Stimulated activated CD8-positive, alpha-beta memory T cell treated with anti-CD3 and anti-CD28 coated beads, Interleukin-4, amount 100 ng/mL, for 1 hour (primary cell): ENCODE measurements around the gene RAB7B.

Source experiments
- DNase-seq, 2 donors: peaks; one replicate each; pipeline ENCODE4 v3.0.0-alpha.2; 2020; ENCODE audit warnings: low read depth in 2 of 2, low spot score in 1 of 2

Gene RAB7B

DNA sequence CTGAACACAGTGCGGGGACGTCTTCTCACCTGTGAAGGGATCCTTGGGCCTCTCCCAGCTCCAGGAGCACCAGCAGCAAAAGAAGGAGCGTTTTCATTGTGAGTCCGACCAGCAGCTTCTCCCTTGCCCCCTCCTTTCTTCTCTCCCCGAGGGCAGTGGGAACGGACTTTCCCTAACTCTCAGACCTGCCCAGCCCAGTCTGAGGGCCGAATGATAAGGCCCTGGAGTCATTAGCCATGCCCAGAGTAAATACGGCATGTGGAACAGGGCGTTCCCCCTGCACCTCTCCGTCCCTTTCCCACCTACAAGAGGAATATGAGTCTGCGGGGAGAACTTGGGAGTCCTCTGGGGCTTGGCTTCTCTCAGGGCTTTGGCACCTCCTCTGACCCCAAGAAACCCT lies 20.5 kb upstream of the RAB7B start, which contains the start of gene CTSE:
Gene CTSE (minus strand): TSS at position 201 of the 400 bp plus-strand sequence. CDS start 104 bp downstream, at position 97.
- DNase-seq, result no peak

DNA sequence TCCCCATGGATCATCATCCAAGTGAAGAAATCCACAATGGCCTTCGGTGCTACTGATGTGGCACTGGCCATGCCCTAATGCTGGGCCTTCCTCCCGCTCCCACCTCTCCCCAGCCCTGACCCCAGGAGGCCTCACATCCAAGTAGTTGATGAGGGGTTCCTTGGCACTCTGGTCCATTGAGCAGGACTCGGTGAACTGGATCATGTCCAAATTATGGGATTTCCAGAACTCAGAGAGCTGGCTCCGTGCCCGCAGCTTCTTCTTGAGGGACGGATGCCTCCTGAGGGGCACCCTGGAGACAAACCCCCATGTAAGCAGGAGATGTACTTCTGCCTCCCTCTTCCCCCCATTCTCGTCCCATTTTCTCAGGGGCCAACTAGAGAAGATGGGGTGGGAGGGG lies 19.6 kb upstream of the RAB7B start:
- DNase-seq, result no peak

DNA sequence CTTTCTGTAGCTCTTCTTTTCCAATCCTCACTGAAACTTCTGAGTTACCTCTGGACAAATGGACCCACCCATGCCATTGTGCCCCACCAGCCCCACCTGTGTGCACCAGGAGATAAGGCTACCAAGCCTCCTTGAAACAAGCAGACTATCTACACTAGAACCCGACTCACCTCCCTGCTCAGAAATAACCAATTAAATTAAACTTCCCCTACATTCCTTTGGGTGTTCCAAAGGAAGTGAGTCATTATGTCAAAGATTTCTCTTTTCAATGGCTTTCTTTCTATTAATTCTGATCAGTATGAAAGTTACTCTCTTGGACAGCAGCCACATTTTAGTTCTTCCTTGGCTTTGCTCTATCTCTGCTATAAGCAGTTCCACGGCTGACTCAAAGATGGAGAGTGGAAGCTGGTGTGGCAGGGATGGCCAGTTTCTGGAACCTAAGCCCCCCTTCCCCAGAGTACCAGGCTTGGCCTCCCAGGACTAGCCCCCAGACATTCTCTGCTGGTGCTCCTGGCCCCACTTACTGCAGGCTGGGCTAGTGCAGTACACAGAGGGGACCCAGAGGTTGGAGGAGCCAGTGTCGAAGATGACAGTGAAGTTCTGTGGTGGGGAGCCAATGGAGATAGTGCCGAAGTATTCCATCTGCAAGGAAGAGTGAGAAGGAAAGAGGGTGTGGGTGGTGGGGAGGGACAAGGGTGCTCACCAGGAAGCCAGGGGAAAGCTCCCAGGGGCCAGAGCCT lies 18.6 kb upstream of the RAB7B start:
- no peak for DNase-seq

DNA sequence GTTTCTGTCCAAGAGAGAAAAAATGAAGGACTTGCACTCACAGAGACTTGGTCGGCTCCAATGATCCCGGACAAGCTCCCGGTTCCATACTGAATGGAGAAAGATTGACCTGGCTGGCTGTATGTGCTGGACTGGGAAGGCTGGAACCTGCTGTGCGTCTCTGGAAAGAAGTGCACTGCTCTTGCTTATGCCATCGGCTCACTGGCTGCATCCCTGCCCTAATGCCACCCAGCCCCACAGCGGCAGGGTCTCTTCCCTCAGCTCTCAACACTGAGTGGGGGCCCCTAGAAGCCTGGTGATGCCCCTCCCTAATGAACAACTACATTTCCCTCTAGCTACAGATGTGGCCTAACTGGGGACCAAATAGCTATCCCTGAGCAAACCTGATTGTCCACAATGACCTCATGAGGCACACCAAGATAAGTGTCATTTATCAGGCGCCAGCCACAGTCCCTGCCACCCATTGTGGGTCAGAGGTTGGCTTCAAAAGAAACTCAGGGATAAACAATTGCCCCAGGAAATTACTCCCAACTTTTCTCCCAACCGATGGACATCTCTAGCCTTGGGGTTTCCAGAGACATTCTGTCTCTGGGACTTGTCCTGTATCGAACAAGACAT lies 17.9 kb upstream of the RAB7B start:
- no peak for DNase-seq

DNA sequence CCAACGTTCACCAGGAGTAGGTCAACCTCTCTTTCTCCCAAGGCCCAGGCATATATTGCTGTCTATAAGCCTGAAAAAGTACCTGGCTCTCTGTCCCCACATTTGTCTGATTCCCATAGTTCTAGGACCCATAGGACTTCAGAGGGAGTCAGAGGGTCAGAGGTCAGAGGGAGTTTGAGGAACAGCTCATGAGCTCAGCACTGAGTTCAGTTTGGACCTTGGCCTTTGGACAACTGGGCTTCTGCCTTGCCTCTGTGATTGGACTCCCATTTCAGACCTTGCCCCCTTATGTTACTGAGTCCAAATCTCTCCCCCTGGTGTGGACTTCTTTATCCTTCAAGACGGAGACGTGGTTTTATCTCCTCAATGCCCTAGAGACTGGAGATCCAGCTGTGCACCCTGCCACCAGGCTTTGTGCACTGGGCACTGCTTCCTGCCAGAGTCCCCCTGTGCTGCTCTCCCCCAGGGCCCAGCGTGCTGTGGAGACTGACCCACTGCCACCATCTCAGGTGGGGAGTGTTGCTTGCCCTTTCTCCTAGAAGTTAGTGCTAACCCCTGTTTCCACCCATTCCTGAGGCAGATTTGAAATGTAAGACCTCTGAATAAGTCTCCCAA lies 17.3 kb upstream of the RAB7B start:
- no peak for DNase-seq

DNA sequence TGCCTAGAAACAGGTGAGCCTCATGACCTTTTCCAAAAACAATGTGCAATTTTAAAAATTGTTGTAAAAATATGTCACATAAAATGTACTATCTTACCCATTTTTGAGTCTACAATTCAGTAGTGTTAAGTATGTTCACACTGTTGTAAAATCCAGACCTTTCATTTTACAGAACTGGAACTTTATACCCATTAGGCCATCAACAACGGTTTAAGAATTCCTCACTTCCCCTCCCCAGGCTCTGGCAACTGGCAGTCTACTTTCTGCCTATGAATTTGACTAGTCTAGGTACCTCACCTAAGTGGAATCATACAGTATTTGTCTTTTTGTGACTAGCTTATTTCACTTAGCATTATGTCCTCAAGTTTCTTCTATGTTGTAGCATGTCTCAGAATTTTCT lies 11.9 kb upstream of the RAB7B start:
- no peak for DNase-seq

DNA sequence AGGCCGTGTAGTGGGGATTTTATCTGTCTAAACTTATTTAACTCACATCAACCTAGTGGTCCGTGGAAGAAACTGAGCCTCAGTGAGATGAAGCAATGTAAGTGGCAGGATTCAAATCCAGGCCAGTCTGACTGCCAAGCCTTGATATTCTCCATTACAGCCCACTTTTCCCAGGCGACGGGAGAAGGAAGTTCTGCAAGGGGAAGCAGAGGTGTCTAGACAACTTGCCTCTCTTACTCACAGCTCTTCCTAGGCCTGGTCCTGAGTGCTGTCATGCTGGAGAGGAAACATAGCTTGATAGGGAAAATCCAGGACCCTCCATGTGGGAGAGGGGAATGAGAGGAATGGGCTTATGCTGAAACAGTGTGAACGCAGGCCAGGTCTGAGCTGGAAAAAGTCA lies 11.4 kb upstream of the RAB7B start:
- no peak for DNase-seq

DNA sequence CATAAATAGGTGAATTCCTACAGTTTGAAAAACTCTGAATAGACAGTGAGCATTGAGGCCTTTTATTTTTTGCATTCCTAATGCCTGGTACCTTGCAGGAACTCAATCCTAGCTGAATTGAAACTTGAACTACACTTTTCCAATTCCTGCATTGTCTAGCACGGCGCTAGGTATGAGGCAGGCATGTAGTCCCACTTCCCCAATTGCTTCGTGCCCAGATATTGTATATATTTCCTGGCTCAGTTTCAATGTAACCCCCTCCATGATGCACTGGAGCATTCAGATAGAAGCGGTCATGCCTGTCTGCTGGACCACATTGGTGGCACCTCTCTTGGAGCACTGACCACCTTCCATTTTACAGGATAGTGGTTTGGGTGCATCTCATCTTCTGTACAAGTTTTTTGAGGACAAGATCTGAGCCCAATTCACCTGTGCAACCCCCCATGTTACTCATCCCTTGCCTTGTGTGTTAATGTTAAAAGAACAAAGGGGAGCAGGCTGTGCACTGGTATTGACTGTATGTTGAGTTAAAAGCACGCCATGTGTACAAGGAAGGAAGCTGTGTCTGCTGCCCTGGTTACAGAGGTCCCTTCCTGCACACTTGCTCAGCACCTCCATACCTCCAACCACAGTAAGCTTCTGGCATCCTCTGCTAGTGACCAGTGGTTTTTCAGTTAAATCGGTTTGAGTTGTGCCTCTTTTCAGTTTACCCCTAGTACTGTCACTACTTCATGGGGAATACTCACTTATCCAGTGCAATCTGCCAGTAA lies 10.0 kb upstream of the RAB7B start:
- no peak for DNase-seq

DNA sequence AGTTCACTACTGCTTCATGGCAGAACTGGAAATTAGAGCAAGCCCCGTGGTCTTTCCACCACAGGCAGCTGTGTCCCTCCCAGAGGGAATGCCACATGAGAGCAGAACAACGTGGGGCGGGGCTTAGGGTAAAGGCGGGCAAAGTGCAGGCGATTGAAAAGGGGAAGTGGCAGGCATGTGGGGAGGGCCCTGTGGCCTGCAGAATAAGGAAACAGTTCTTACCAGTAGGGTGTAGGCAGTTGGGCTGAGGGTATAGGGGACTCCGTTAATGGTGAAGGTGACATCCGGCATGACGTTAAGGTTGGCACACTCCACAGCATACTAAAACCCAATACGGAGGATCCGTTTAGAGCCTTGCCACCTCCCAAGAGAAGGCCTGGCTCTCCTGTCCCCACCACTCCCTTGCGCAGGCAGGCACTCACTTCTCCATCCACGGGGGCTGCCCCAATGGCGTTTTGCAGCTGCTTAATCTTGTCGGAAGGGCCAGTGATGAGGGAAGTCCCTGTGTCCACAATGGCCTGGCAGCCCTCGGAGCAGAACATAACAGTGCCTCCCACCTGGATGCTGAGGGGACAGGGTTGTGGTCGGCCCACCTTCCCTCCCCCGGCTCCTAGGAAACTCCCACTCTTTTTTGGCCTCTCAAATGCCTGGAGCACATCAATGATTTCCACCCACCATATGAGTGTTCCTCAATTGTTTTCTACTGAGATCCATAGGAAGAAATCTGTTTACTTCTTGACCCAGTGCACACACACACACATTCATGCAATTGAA lies 9.1 kb upstream of the RAB7B start:
- peak in 1 of 2 donors; percentile 14 for DNase-seq

DNA sequence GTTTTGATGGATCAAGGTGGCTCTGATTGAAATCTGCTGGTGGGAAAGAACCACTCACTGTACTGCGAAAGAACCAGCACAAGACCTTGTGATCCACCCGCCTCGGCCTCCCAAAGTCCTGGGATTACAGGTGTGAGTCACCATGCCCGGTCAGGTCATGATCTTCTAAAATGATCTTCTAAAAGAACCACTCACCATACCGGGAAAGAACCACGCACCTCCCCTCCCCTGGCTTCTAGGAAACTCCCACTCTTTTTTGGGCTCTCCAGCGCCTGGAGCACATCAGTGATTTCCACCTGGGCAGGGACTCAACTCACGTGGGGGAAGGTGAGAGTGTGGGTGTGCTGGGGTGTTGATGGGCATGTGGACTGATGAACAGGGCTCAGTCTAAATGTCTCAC lies 7.9 kb upstream of the RAB7B start:
- DNase-seq, result no peak

DNA sequence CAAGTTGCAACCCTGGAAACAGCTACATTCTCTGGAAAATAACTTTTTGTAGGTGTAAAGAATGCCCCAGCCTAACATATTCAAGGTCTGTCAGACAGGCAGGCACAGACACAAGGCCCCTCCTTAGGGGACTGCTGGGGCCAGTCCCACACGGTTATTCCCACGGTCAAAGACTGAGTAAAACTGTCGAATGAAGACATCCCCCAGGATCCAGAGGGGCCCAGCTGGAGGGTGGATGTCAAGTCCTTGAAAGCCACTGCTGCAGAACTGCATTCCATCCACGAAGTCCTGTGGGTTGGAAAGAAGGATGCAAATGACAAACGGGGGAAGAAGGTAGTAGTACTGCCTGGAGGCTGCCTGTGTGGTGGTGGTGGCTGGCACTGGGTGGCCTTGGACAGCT lies 6.9 kb upstream of the RAB7B start:
- no peak for DNase-seq

DNA sequence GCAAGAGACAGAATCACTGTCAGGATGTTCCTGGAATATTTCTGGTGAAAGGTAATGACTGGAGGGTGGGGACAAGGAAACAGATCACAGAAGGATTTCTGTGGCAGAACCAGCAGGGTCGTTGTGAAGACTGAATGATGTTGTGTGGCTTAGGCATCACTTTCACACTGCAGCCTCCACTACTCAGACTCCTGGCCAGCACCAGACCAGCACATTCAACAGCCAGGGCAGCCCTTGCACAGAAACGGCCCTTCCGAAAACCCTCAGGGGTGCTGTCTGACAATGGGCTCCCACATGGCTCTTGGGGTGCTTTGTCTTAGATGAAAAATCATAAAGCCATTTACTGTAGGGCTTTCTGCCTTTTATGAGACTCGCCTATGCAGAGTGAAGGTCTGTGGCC lies 3.8 kb upstream of the RAB7B start:
- no peak for DNase-seq

DNA sequence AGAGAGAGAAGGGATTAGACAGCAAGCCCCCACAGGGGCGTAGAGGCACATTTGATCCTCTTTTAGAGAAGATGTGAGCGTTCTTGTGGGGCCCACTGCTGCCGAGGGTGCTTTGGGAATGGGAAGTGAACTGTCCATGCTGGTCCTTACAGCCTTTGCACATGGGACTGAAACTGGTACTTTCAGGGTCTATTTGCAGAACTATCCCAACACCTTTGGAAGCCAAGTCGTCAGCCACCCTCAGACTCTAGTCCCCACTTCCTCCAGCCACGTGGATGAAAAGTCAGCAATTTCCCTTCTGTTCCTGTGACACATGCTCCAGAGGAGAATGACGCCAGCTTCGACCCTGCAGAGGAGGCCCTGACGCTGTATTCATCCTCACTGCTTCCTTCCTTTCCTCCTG lies 2.6 kb upstream of the RAB7B start:
- no peak for DNase-seq

DNA sequence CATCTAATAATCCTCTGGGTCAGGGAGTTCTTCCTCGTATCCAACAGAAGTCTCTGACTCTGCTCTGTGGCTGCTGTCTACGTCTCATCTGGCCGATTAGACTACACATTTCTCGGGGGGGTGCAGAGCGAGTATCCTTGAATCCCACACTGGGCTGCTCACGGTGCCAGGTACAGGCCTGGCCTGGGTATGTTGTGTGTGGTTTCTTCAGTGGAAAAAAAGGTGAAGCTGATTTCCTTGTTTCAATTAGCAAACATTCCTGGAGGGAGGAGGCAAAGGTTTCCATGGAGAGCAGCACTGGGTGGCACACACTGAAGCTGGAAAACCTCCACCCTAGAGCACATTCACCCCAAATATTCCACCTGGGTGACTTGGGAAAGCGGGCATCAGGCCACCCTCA lies 2.0 kb upstream of the RAB7B start:
- DNase-seq, result no peak

DNA sequence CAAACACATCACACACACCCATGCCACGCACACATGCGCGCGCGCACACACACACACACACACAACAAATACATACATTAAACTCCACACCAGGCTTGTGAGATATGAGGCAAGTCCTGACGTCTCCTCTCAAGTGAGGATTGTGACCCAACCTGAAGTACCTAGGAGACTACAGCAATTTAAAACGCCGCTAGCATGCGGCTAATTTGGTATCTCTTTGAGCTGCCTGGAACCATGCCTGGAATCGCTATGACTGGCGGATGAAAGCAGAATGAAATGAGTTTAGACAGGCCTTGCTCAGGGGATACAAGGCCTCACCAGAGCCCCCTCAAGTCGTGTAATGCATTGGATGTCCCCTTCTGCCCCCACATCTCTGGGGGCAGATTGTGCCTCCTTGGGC lies 1.6 kb upstream of the RAB7B start:
- DNase-seq, result no peak

DNA sequence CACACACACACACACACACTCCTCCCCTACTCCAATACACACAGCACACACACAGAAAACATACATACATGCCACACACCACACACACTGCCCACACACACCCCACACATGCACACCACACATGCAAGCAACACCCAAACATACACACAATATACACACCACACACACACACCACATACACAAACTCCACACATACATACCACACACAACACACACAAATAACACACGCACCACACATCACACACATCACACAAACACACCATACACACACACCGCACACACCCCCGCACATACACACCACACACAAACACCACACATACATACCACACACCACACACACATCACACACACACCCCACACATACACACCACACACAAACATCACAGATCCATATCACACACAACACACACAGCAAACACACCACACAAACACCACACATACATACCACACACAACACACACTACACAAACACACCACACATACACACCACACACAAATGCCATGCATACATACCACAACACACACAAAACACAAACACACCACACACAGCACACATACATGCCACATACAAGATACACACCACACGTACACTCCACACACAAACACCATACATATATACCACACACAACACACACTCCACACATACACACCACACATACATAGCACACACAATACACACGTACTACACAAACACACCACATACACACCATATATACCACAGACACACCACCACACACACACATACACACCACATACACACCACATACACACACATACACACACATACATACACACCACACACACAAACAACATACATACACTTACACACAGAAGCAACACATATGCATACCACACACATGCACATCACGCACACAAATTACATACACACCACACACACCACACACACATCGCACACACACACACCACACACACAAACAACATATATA lies 932 bp upstream of the RAB7B start:
- no peak for DNase-seq

DNA sequence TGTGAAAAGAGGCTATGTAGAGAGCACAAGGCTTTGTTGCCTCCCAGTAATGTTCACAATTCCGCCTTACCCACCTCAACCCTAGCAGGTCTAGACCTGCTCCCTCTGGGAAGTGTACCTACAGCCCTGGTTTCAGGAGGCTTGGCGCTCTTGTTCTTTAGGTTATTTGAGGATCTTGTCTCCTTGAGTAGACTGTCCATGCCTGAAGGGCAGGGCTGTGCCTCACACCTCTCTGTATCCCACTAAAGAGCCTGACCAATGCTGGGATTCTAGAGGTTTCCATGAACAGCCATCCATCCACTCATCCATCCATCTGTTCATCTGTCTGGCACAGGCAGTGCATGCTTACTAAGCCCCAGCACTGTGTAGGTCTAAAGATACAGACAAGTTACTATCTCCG lies 1.0 kb downstream of the RAB7B start:
- no peak for DNase-seq

DNA sequence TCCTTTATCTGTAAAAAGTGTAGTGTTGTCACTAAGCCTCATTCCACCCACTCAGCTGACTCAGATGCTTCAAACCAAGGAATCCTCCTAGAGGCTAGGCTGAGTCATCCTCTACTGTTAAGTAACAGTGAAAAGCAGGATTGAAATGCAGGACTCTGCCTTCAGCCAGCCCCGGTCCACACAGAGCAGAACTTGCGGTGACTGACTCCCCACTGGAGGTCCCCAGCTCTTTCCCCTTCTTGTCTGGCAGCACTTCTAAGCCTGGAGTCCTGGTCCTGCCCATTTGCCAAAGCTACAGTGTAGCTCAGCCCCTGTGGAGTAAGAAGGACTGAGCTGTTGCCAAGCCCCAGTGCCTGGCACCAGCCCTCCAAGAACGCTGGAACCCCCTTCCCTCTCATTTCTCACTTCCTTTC lies 1.7 kb downstream of the RAB7B start:
- no peak for DNase-seq

DNA sequence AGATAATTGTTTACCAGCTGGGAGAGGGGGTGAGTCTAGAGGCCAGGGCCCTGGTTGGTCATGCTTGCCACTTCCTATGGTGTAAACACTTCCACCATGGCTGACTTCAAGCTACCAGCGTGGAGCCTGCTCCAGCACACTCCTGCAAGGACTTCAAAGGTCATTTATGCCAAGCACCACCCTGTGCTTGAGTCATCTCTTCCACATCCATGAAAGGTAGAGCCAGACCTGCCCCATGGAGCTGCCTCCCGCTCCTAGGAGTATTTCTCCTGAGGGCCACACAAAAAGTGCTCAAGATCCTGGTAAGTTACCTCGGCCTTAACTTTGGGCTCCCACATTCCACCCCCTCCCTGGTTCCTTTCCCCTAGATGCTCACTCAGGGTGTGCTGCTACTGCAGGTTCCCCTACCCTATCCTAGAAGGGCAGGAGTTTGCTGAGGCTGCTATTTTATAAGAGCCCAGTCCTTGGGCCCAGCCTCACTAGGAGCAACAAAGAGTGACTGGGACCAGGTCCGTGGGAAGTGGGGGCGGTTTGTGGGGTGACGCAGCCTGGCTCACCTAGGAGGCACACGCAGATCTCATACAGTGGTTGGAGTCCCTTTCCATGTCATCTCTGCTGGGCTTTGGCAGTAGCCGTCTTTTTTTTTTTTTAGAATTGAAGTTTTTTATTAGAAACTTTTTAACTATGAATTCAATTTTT lies 2.4 kb downstream of the RAB7B start:
- no peak for DNase-seq
